Superior temporal gyrus (tissue), 1 donor: ENCODE data around the gene FGF4.
"Not testable (repeated sequence)": the region's sequence is repeated elsewhere in the genome, so short reads cannot be mapped to it uniquely, and the experiment has no call there.

ENCODE experiments used
- DNase-seq: peaks from one replicate; pipeline ENCODE4 v3.0.0-alpha.2; 2016; ENCODE audit errors: extremely low spot score

FGF4 gene

DNA sequence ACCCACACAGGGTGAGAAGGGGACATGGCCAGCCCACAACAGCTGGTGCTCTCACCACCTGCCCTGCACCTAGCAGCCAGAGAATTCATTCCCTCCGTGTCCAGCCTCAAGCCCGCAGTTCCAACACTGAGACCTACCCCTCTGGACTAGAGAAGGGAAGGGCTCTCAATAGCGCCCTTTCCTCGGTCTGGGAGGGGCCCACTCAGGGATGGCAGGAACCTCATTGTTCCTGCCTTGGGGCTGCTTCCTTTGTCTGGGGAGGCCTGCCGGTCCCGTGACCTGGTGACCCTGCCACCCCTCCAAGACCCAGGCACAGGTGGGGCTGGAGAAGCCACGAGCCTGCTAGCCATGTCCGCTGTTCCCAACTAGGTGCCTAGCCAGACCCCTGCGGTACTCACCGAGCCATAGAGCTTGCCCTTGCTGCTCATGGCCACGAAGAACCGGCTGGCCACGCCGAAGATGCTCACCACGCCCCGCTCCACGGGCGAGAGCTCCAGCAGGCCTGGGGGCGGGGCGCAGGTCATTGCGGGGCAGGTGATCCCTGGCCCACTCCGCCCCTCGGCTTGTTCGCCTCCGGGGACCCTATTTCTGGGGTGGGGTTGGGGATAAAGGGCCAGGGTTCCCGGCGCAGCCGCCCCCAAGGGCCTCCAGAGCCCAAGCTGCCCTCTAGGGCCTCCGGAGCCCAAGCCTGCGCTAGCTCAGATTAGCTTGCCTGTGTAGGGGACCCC is 1.4 kb downstream of the FGF4 start:
- no peak for DNase-seq

DNA sequence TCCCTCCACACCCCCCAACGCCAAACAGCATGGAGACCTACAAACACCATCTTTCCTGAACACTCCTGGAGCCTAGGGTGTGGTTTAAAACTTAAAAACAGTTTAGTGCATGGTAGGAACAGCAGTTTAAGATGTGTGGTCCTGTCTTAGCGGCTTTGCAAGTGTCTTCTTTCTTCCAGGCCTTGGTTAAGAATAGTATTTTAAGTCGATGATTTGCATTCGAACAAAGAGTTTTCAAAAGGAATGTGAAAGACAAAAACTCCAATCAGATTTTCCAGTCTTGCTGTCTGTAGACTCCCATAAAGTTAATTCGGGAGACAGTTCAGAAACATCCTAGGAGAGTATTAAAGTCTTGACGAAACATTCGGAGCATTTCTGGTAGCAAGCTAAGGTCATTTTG is 3.7 kb downstream of the FGF4 start:
- DNase-seq = no peak

GRCh38 chr11:69770540-69770939 is 4.6 kb downstream of the FGF4 start:
- no peak for DNase-seq

- no peak for DNase-seq
Observed at GRCh38 chr11:69765498-69765995, 9.6 kb downstream of the FGF4 start.

- DNase-seq = not testable (repeated sequence)
Observed at GRCh38 chr11:69764918-69765317, 10.2 kb downstream of the FGF4 start.

- no peak for DNase-seq
Observed at GRCh38 chr11:69760319-69760718, 14.8 kb downstream of the FGF4 start.

DNA sequence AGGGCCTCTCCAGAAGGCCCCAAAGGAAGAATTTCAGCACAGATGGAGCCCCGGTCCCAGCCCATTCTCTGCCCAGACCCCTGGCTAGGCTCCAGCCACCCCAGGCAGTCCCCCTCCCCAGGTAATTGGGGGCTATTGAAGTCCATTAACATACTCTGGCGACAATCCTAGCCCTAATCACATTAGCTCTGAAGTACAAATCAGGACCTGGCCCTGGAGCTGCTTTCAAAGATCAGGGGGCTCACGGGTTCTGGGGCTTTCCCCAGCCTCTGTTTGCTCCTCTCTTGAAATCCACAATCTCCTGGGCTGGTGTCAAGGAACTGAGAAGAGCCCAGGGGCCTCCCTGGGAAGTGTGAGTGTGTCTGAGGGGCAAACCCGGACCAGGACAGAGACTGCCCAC is 22.3 kb downstream of the FGF4 start:
- no peak for DNase-seq

GRCh38 chr11:69750875-69751597 is 24.1 kb downstream of the FGF4 start:
- no peak for DNase-seq

- no peak for DNase-seq
Observed at GRCh38 chr11:69750108-69750850, 24.9 kb downstream of the FGF4 start.

GRCh38 chr11:69748637-69749036 is 26.5 kb downstream of the FGF4 start:
- no peak for DNase-seq

- no peak for DNase-seq
Observed at GRCh38 chr11:69746752-69747742, 28.1 kb downstream of the FGF4 start.

DNA sequence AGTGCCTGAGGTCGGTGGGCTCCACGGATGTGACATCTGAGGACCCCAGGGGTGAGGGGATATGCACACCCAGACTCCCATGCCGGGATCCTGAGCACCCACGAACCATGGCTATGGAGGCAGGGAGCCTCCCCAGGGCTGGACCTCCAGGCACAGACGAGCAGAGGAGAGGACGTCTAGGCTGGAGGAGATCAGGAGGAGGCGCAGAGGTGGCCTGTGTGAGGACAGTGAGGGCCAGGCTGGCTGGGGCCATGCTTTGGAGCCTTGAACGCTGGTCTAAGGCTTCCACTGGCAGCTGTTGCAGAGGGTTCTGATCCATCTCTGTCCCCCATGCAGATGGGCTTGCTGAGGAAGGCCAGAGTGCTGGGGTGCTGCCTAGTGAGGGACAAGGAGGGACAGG is 29.0 kb downstream of the FGF4 start:
- DNase-seq = no peak

DNA sequence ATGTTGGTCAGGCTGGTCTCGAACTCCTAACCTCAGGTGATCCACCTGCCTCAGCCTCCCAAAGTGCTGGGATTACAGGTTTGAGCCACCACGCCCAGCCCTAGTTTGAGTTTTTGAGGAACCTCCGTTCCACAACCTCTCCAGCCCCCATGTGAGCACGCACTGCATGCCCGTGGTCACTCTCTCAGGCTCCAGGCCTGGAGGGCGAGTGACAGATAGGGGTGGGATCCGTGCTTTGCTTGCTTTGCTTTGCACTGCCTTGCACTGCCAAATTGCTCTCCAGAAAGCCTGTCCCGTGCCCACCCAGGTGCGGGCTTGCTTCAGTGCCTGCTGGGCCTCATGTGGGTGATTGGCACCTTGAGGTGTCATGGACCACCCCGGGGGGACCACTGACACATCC is 29.9 kb downstream of the FGF4 start:
- no peak for DNase-seq

DNA sequence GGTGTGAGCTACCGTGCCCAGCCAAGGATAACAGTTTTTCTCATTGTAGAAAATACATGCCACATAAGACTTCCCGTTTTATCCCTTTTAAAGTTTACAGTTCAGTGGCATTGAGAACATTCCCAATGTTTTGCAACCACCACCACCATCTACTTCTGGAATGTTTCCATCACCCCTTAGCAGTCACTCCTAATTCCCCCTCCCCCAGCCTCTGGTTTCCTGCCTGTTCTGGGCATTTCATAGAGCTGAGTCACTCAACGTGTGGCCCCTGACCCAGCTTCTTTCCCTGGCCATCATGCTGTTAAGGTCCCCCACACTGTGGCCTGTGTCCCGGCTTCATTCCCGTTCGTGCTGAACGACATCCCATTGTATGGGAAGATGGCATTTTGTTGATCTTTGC is 30.7 kb downstream of the FGF4 start:
- DNase-seq = no peak

DNA sequence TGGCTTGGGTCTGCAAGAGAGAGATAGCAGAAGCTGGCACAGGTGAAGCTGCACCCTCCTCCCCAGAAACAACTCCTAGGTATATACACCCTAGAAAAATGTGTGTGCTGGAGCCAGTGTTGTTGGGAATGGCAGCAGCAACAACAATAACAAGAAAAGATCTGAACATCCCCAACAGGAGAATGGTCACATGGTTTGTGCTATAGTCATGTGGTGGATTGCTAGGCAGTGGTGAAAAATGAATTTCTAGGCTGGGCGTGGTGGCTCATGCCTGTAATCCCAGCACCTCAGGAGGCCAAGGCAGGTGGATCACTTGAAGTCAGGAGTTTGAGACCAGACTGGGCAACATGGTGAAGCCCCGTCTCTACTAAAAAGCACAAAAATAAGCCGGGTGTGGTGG is 40.3 kb downstream of the FGF4 start:
- DNase-seq = no peak

DNA sequence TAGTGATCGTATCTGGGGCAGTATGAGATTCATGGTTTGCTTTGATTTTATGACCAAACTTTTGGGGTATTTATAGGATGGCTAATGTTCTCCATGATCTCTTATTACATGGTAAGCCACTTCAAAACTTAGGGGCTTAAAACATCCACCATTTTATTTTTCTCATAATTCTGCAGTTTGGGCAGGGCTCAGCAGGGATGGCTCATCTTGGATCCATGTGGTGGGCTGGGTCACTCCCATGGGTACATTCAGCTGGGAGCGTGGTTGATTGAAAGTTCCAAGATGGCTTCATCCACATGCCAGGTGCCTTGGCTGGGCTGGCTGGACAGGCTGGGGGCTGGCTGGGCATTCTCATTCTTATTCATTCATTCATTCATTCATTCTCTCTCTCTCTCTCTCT is 40.8 kb downstream of the FGF4 start:
- no peak for DNase-seq

GRCh38 chr11:69732910-69733309 is 42.2 kb downstream of the FGF4 start:
- no peak for DNase-seq

DNA sequence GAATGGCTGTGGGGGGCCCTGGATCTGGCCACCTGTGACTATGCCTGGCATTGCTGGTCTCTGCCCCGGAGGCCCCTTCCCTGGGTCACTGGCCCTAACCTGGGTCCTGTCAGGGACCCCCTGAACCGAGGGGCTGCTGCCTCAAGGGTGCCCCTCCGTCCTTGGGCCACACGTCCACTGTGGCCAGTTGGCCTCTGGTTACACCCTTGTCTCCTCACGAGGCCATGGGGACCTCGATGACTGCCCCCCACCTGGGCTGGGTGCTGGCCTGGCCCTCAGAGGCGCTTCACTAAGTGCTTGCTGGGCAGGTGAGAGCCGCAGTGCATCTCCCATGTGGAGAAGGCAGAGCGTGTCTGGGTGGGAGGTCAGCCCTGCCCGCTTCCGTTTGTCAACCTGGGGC is 44.0 kb downstream of the FGF4 start:
- DNase-seq = no peak

- DNase-seq = no peak
Observed at GRCh38 chr11:69730500-69730899, 44.6 kb downstream of the FGF4 start.

- DNase-seq = no peak
Observed at GRCh38 chr11:69729252-69729651, 45.9 kb downstream of the FGF4 start.

DNA sequence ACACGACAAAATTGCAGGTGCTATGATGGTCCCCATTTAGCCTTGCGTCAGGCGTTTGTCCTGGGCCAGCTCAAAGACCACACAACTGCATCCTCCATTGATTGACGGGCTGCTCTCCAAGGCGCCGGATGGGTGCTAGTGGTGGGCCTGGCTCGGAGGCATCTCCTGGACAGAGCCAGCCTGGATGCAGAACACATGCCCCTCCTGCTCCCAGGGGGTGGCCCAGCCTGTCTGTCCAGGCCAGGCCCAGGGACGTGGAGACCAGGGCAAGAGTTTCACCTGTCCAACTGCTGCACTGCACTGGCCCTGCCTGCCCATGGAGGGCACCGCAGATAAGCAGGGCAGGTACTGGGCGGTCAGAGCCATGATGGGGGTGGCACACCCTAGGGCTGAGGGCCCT is 47.9 kb downstream of the FGF4 start:
- DNase-seq = no peak
